Activated B cell treated with CpG ODN at 0.5 μM for 24 hours (primary cell): ENCODE measurements around the gene USP16. TPM values are rescaled to one million over a fixed set of nuclear protein-coding genes. Genes with fewer than 3 reads are reported as not detected.

ENCODE experiments used
- ATAC-seq: fragments of 200-7000 bp; cut with Tn5 transposase; one replicate; pipeline ENCODE4 v1.10.0; 2021; ENCODE audit warnings: low read depth, mild to moderate bottlenecking, moderate library complexity
- CTCF ChIA-PET: fragments of 350-600 bp; sonication (Branson Sonifier 250); formaldehyde crosslinking; loops from one replicate; lab custom pipeline; 2021; ENCODE audit warnings: antibody characterized with exemption; lab: Charles Lee
- POLR2A ChIA-PET: fragments of 350-600 bp; sonication (Branson Sonifier 250); formaldehyde crosslinking; loops from one replicate; lab custom pipeline; 2021; ENCODE audit warnings: antibody characterized with exemption; lab: Charles Lee
- DNase-seq: peaks from one replicate; pipeline ENCODE4 v3.0.0; 2022
- H3K27ac Mint-ChIP-seq: one replicate; pipeline ENCODE4 v1.8.0; 2020; ENCODE audit warnings: mixed read lengths
- H3K27me3 Mint-ChIP-seq: one replicate; pipeline ENCODE4 v1.8.0; 2021; ENCODE audit warnings: mixed read lengths
- H3K36me3 Mint-ChIP-seq: one replicate; pipeline ENCODE4 v1.8.0; 2021; ENCODE audit warnings: low read depth, mixed read lengths
- H3K4me1 Mint-ChIP-seq: one replicate; pipeline ENCODE4 v1.8.0; 2021; ENCODE audit warnings: mixed read lengths
- H3K4me3 Mint-ChIP-seq: one replicate; pipeline ENCODE4 v1.8.0; 2020; ENCODE audit warnings: mild to moderate bottlenecking, mixed read lengths
- H3K9me3 Mint-ChIP-seq: one replicate; pipeline ENCODE4 v1.8.0; 2020; ENCODE audit warnings: mixed read lengths
- CTCF ChIP-seq: fragments of 200-600 bp; IDR thresholded peaks from one replicate; pipeline ENCODE4 v1.8.0; 2022; ENCODE audit warnings: antibody characterized with exemption, mild to moderate bottlenecking
- intact Hi-C: fragments of 100-400 bp; cut with micrococcal nuclease; formaldehyde crosslinking; loops from one replicate; pipeline ENCODE4 v1.15.1; 2024
- total RNA-seq: library from RNA; stranded (reverse); gene quantifications from 2 replicates; pipeline ENCODE4 v1.2.3, GENCODE V29; 2022

The USP16 gene
- total RNA-seq, 1 donor from 2014 or later: 54.6 TPM

GRCh38 chr21:29053011-29053553 is 28.6 kb downstream of the USP16 start:
- intact Hi-C loops: loop anchor here (2.0 kb wide), 1 partner anchor 14 kb away; no protein-coding TSS in a partner anchor

GRCh38 chr21:29053656-29054055 is 29.2 kb downstream of the USP16 start:
- no peaks in the 10 kb centered on the region for H3K4me1 Mint-ChIP-seq
- peaks cover 30% of the 10 kb centered on the region for H3K36me3 Mint-ChIP-seq
- no peak for TF ChIP-seq CTCF
- H3K27ac Mint-ChIP-seq: no peak overlapping the region
- ChIA-PET CTCF (no interaction called here), POLR2A (interaction anchor here (1.2 kb wide), 1 partner anchor 29 kb away, joined by 5 read pairs; the partner anchor contains the start of gene USP16)
- no peak overlapping the region for H3K4me3 Mint-ChIP-seq
- intact Hi-C loops: loop anchor here (2.0 kb wide), 1 partner anchor 15 kb away; no protein-coding TSS in a partner anchor
- H3K9me3 Mint-ChIP-seq: no peaks in the 10 kb centered on the region
- DNase-seq (no peak), ATAC-seq (no peak)
- no peaks in the 10 kb centered on the region for H3K27me3 Mint-ChIP-seq

More at GRCh38 chr21:29053011-29053553, 28.6 kb downstream of the USP16 start:
- peaks cover 28% of the 10 kb centered on the region for H3K36me3 Mint-ChIP-seq
- POLR2A ChIA-PET: interaction anchor here (0.6 to 1.2 kb wide), 2 partner anchors 28 to 118 kb away, joined by 3 to 5 read pairs; partner anchors contain the start of gene USP16
- no peaks in the 10 kb centered on the region for H3K9me3 Mint-ChIP-seq
- H3K4me1 Mint-ChIP-seq: no peaks in the 10 kb centered on the region
- H3K4me3 Mint-ChIP-seq: no peak overlapping the region
- no peak overlapping the region for H3K27ac Mint-ChIP-seq
- CTCF ChIA-PET: no interaction called here
- no peak for TF ChIP-seq CTCF
- DNase-seq (no peak), ATAC-seq (no peak)
- H3K27me3 Mint-ChIP-seq: no peaks in the 10 kb centered on the region

- Mint-ChIP-seq H3K9me3 (no peaks in the 10 kb centered on the region), H3K4me3 (no peak overlapping the region)
- POLR2A ChIA-PET: no interaction called here
Observed at GRCh38 chr21:29055080-29055479, 30.6 kb downstream of the USP16 start.

GRCh38 chr21:29056005-29056404 is 31.5 kb downstream of the USP16 start:
- ATAC-seq: no peak
- Mint-ChIP-seq H3K4me3 (no peak overlapping the region), H3K9me3 (no peaks in the 10 kb centered on the region), H3K27me3 (no peaks in the 10 kb centered on the region), H3K4me1 (no peaks in the 10 kb centered on the region), H3K36me3 (peaks cover 47% of the 10 kb centered on the region), H3K27ac (no peak overlapping the region)
- CTCF ChIA-PET: no interaction called here
- intact Hi-C loops: no loop called here
- POLR2A ChIA-PET: interaction anchor here (0.9 to 1.2 kb wide), 2 partner anchors 17 to 53 kb away, joined by 3 to 4 read pairs; no protein-coding TSS in a partner anchor
- TF ChIP-seq CTCF: no peak
- no peak for DNase-seq

More at GRCh38 chr21:29055080-29055479, 30.6 kb downstream of the USP16 start:
- H3K36me3 Mint-ChIP-seq: peaks cover 40% of the 10 kb centered on the region
- DNase-seq (no peak), ATAC-seq (no peak)
- TF ChIP-seq CTCF: no peak
- no peaks in the 10 kb centered on the region for H3K27me3 Mint-ChIP-seq
- CTCF ChIA-PET: no interaction called here
- no peaks in the 10 kb centered on the region for H3K4me1 Mint-ChIP-seq
- no peak overlapping the region for H3K27ac Mint-ChIP-seq
- intact Hi-C loops: no loop called here

- ATAC-seq (no peak), DNase-seq (no peak)
- no peak overlapping the region for H3K27ac Mint-ChIP-seq
- H3K4me1 Mint-ChIP-seq: no peaks in the 10 kb centered on the region
- no peak overlapping the region for H3K4me3 Mint-ChIP-seq
- ChIA-PET POLR2A (interaction anchor here (0.6 to 1.2 kb wide), 3 partner anchors 12 to 54 kb away, joined by 3 to 4 read pairs (median 3); no protein-coding TSS in a partner anchor), CTCF (no interaction called here)
- intact Hi-C loops: no loop called here
- no peaks in the 10 kb centered on the region for H3K9me3 Mint-ChIP-seq
- no peaks in the 10 kb centered on the region for H3K27me3 Mint-ChIP-seq
- no peak for TF ChIP-seq CTCF
- H3K36me3 Mint-ChIP-seq: peaks cover 53% of the 10 kb centered on the region
Observed at GRCh38 chr21:29056538-29057050, 32.1 kb downstream of the USP16 start.
